Right atrium auricular region (tissue), 2 donors: ENCODE results near the gene NABP1. TPM values are rescaled to one million over a fixed set of nuclear protein-coding genes. Genes with fewer than 3 reads are reported as not detected.

ENCODE experiments used
- DNase-seq: peaks from one replicate; pipeline ENCODE4 v3.0.0-alpha.2; 2019; ENCODE audit warnings: low spot score
- H3K27ac ChIP-seq, 2 donors: fragments of 200-600 bp; sonication (generic); 1 replicate in 1 of 2; 2 replicates in 1 of 2; pipeline ENCODE4 v1.5.1; 2016 to 2019
- H3K27me3 ChIP-seq, 2 donors: fragments of 200-600 bp; sonication (generic); one replicate each; pipeline versions ENCODE4 v1.5.1 to v1.6.0; 2017 to 2019
- H3K36me3 ChIP-seq: fragments of 200-600 bp; sonication (generic); one replicate; pipeline ENCODE4 v1.5.1; 2016
- H3K4me1 ChIP-seq, 2 donors: fragments of 200-600 bp; sonication (generic); one replicate each; pipeline versions ENCODE4 v1.5.1 to v1.6.0; 2017 to 2019
- H3K4me3 ChIP-seq, 2 donors: fragments of 200-600 bp; sonication (generic); 1 replicate in 1 of 2; 2 replicates in 1 of 2; pipeline ENCODE4 v1.5.1; 2017 to 2019; ENCODE audit warnings: mild to moderate bottlenecking in 1 of 2, moderate library complexity in 1 of 2
- H3K9me3 ChIP-seq, 2 donors: fragments of 200-600 bp; sonication (generic); one replicate each; pipeline ENCODE4 v1.5.1; 2019
- CTCF ChIP-seq, 2 donors: fragments of 200-600 bp; sonication (generic); IDR thresholded peaks; one replicate each; pipeline ENCODE4 v1.5.1; 2019; ENCODE audit warnings: antibody characterized with exemption in 2 of 2
- total RNA-seq, 2 donors: library from RNA; depleted of rRNA; stranded (reverse); fragments of >200 nt; gene quantifications; one replicate each; pipeline ENCODE4 v1.1.0, GENCODE V29; 2016

NABP1 gene
- total RNA-seq, 2 donors from 2014 or later: 2.2 to 6.0 TPM

GRCh38 chr2:191645032-191645431 is 32.9 kb upstream of the NABP1 start:
- Histone ChIP-seq H3K27ac (no peak overlapping the region), H3K9me3 (no peaks in the 10 kb centered on the region), H3K4me1 (no peaks in the 10 kb centered on the region), H3K27me3 (no peaks in the 10 kb centered on the region), H3K4me3 (no peak overlapping the region), H3K36me3 (no peaks in the 10 kb centered on the region)
- no peak for TF ChIP-seq CTCF (IDR thresholded peaks at IDR 0.05)
- no peak for DNase-seq

GRCh38 chr2:191645434-191646162 is 32.3 kb upstream of the NABP1 start:
- H3K36me3 ChIP-seq: no peaks in the 10 kb centered on the region
- H3K4me1 ChIP-seq: no peaks in the 10 kb centered on the region
- no peak overlapping the region for H3K4me3 ChIP-seq
- H3K27ac ChIP-seq: no peak overlapping the region
- no peak for DNase-seq
- no peak for TF ChIP-seq CTCF (IDR thresholded peaks at IDR 0.05)
- no peaks in the 10 kb centered on the region for H3K27me3 ChIP-seq
- H3K9me3 ChIP-seq: no peaks in the 10 kb centered on the region

- Histone ChIP-seq H3K9me3 (no peaks in the 10 kb centered on the region), H3K4me3 (no peak overlapping the region), H3K36me3 (no peaks in the 10 kb centered on the region), H3K4me1 (no peaks in the 10 kb centered on the region), H3K27ac (no peak overlapping the region), H3K27me3 (no peaks in the 10 kb centered on the region)
- no peak for DNase-seq
- no peak for TF ChIP-seq CTCF (IDR thresholded peaks at IDR 0.05)
These were observed 31.6 kb upstream of the NABP1 start for GRCh38 chr2:191646163-191646902.

DNA sequence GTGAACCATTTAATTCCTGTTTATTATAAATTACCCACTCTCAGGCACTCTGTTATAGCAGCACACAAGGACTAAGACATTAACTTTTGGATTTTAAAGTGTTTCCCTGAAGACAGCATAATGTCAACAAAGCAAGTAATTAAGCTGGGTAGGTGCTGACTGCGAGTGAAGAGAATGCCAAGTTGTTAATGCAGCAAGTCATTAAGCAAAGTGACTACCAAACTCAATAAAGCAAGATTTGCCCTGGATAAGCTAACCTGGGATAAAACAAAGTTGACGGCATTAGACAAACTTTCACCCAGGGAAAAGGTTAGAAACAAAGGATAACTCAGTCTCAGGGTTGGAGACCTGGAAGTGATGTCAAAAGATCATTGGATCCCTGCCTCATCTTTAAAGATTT is 28.4 kb upstream of the NABP1 start:
- Histone ChIP-seq H3K27me3 (no peaks in the 10 kb centered on the region), H3K36me3 (no peaks in the 10 kb centered on the region)

More for the DNA sequence above, 28.4 kb upstream of the NABP1 start:
- H3K4me3 ChIP-seq: no peak overlapping the region
- H3K4me1 ChIP-seq: no peaks in the 10 kb centered on the region
- H3K9me3 ChIP-seq: no peaks in the 10 kb centered on the region
- no peak for TF ChIP-seq CTCF (IDR thresholded peaks at IDR 0.05)
- no peak for DNase-seq
- no peak overlapping the region for H3K27ac ChIP-seq
